Measurements from ENCODE around the gene CLDN8. TPM values are rescaled to one million over a fixed set of nuclear protein-coding genes. Genes with fewer than 3 reads are reported as not detected.

CLDN8 gene
- total RNA-seq, 1 experiment from 2014 or later: not detected

DNA sequence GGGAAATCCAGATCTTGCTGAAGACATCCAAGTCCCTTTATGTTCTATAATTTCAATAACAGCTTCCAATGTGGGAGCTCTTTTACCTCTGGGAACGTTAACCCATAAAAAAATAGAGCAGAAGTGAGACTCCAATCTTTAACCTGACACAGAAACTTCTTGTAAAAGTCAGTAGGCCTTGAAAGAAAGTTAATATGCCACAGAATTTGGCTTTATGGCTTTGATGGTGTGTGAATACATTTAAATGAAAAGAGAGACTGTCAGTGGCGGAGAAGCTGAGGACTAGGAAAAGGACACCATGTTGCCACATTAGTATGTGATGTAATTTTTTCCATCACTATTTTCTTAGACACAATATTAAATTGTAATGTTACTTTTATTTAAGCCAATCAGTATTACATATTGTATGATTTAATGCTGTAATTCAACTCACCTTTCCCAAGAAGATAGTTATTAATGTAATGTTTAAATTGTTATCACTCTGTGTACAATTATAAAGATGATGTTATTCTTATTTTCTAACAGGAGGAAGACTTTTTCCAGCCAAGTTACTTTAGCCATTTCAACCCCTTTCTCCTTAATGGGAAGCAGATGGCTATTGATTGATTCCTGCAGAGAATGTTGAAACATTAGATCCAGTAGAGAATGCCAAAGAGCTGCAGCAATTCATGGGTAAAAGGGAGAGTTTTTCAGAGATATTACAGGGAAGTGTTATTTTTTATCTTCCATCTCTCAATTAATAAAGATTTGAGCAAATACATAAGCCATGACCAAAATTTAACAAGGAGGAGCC lies 17.5 kb upstream of the CLDN8 start:
- H3K4me1 ChIP-seq (ENCODE audit: control insufficient read depth in 1 of 2, insufficient read depth in 2 of 2, low read length in 2 of 2): no peaks in the 10 kb centered on the region
- ATAC-seq (no peak), DNase-seq (ENCODE audit: low read depth, low spot score) (no peak)
- BruUV-seq (replicated peaks): no TSS peak
- ChIA-PET RAD21 (ENCODE audit: low non-redundant PET in 1 of 2, low total read pairs in 2 of 2, uncharacterized antibody in 2 of 2, unreplicated experiment in 2 of 2) (no interaction called here), CTCF (no interaction called here), POLR2A (no interaction called here)
- H3K36me3 ChIP-seq (ENCODE audit: control insufficient read depth in 1 of 2, insufficient read depth in 2 of 2, low read length in 2 of 2): no peaks in the 10 kb centered on the region
- H2AFZ ChIP-seq (ENCODE audit: low read depth, low read length, poor library complexity, severe bottlenecking): no peak overlapping the region
- no peak overlapping the region for H3K4me2 ChIP-seq (ENCODE audit: low read length)
- H3K27me3 ChIP-seq (ENCODE audit: insufficient read depth, low read length): no peaks in the 10 kb centered on the region
- no peak overlapping the region for H3K27ac ChIP-seq (ENCODE audit: low read depth, low read length)
- H4K20me1 ChIP-seq (ENCODE audit: insufficient read depth): no peaks in the 10 kb centered on the region
- H3K9me3 ChIP-seq (ENCODE audit: control insufficient read depth in 1 of 2, insufficient read depth in 1 of 2, low read depth in 1 of 2, low read length in 2 of 2): peaks cover 12 to 15% of the 10 kb centered on the region in 2 experiments; a peak in 2 of 4 replicates
- no peaks in the 10 kb centered on the region for H3K9me2 ChIP-seq (ENCODE audit: insufficient read depth)
- no peak overlapping the region for H3K4me3 ChIP-seq (replicated peaks in 1 of 2; ENCODE audit: low read depth in 1 of 2, low read length in 2 of 2)
- TF ChIP-seq JUND (IDR thresholded peaks at IDR 0.05) (no peak), YY1 (IDR thresholded peaks at IDR 0.05; ENCODE audit: extremely low read depth, insufficient replicate concordance, low read depth, low read length) (no peak)
- no peak overlapping the region for H3K9ac ChIP-seq (ENCODE audit: low read length)
- no peaks in the 10 kb centered on the region for H3K79me2 ChIP-seq (ENCODE audit: insufficient read depth, low read length)
- intact Hi-C loops (cut with micrococcal nuclease): no loop called here

DNA sequence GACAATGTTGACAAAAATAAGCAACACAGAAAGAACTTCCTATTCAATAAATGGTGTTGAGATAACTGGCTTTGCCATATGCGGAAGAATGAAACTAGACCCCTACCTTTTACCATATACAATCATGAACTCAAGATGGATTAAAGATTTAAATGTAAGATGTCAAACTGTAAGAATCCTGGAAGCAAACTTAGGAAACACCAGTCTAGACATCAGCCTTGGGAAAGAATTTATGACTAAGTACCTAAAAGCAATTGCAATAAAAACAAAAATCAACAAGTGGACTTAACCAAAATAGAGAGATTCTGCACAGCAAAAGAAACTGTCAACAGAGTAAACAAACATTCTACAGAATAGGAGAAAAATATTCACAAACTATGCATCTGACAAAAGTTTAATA lies 16.1 kb upstream of the CLDN8 start:
- RAD21 ChIA-PET (ENCODE audit: low non-redundant PET in 1 of 2, low total read pairs in 2 of 2, uncharacterized antibody in 2 of 2, unreplicated experiment in 2 of 2): no interaction called here
- intact Hi-C loops (cut with micrococcal nuclease): no loop called here
- Histone ChIP-seq H3K27ac (ENCODE audit: low read depth, low read length) (no peak overlapping the region), H3K79me2 (ENCODE audit: insufficient read depth, low read length) (no peaks in the 10 kb centered on the region), H3K9me3 (ENCODE audit: control insufficient read depth in 1 of 2, insufficient read depth in 1 of 2, low read depth in 1 of 2, low read length in 2 of 2) (peaks cover 15 to 27% of the 10 kb centered on the region in 2 experiments; a peak in 2 of 4 replicates), H3K9me2 (ENCODE audit: insufficient read depth) (no peaks in the 10 kb centered on the region), H3K4me2 (ENCODE audit: low read length) (no peak overlapping the region), H3K27me3 (ENCODE audit: insufficient read depth, low read length) (no peaks in the 10 kb centered on the region), H3K4me1 (ENCODE audit: control insufficient read depth in 1 of 2, insufficient read depth in 2 of 2, low read length in 2 of 2) (no peaks in the 10 kb centered on the region), H3K9ac (ENCODE audit: low read length) (no peak overlapping the region), H3K36me3 (ENCODE audit: control insufficient read depth in 1 of 2, insufficient read depth in 2 of 2, low read length in 2 of 2) (no peaks in the 10 kb centered on the region), H2AFZ (ENCODE audit: low read depth, low read length, poor library complexity, severe bottlenecking) (no peak overlapping the region), H3K4me3 (replicated peaks in 1 of 2; ENCODE audit: low read depth in 1 of 2, low read length in 2 of 2) (no peak overlapping the region), H4K20me1 (ENCODE audit: insufficient read depth) (no peaks in the 10 kb centered on the region)
- ATAC-seq (no peak), DNase-seq (ENCODE audit: low read depth, low spot score) (no peak)
- no peak for TF ChIP-seq ZNF274 (IDR thresholded peaks at IDR 0.05; ENCODE audit: low read depth, low read length)
- TF ChIP-seq EZH2 (IDR thresholded peaks at IDR 0.05): no peak
- TF ChIP-seq SP1 (IDR thresholded peaks at IDR 0.05; ENCODE audit: low read depth): no peak
- no peak for TF ChIP-seq EGR1 (IDR thresholded peaks at IDR 0.05; ENCODE audit: low read depth)
- TF ChIP-seq, protein P1, sequence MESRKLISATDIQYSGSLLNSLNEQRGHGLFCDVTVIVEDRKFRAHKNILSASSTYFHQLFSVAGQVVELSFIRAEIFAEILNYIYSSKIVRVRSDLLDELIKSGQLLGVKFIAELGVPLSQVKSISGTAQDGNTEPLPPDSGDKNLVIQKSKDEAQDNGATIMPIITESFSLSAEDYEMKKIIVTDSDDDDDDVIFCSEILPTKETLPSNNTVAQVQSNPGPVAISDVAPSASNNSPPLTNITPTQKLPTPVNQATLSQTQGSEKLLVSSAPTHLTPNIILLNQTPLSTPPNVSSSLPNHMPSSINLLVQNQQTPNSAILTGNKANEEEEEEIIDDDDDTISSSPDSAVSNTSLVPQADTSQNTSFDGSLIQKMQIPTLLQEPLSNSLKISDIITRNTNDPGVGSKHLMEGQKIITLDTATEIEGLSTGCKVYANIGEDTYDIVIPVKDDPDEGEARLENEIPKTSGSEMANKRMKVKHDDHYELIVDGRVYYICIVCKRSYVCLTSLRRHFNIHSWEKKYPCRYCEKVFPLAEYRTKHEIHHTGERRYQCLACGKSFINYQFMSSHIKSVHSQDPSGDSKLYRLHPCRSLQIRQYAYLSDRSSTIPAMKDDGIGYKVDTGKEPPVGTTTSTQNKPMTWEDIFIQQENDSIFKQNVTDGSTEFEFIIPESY (IDR thresholded peaks at IDR 0.05; ENCODE audit: extremely low read depth, insufficient replicate concordance, low read length): no peak
- no peak for TF ChIP-seq SRF (IDR thresholded peaks at IDR 0.05; ENCODE audit: low read depth)
- no peak for TF ChIP-seq JUND (IDR thresholded peaks at IDR 0.05)
- TF ChIP-seq POLR2A (IDR thresholded peaks at IDR 0.05; ENCODE audit: borderline replicate concordance, extremely low read depth, insufficient read depth, insufficient read length): no peak
- no peak for TF ChIP-seq YY1 (IDR thresholded peaks at IDR 0.05; ENCODE audit: extremely low read depth, insufficient replicate concordance, low read depth, low read length)
- no peak for TF ChIP-seq TCF7L2 (IDR thresholded peaks at IDR 0.05; ENCODE audit: borderline replicate concordance, extremely low read depth, insufficient read depth, insufficient read length)
- no peak for TF ChIP-seq CEBPB (IDR thresholded peaks at IDR 0.05; ENCODE audit: low read depth)
- no peak for TF ChIP-seq EZH2phosphoT487 (IDR thresholded peaks at IDR 0.05; ENCODE audit: borderline replicate concordance)
- no peak for TF ChIP-seq SIN3A (IDR thresholded peaks at IDR 0.05; ENCODE audit: low read depth)
- no peak for TF ChIP-seq FOSL1 (IDR thresholded peaks at IDR 0.05; ENCODE audit: low read depth)
- no peak for TF ChIP-seq RAD21 (IDR thresholded peaks at IDR 0.05; ENCODE audit: low read depth)
- CTCF ChIA-PET: no interaction called here
- no TSS peak for BruUV-seq (replicated peaks)
- POLR2A ChIA-PET: no interaction called here
